Measurements from ENCODE around the gene TAMM41. TPM values are rescaled to one million over a fixed set of nuclear protein-coding genes. Genes with fewer than 3 reads are reported as not detected.

Gene TAMM41
- total and polyA plus RNA-seq, 9 donors = 9.7 to 14.9 (median 11.3) TPM

Other genes with a start within 250 kb of the TAMM41 start
- 43.1 TPM for gene VGLL4, start 203.0 kb downstream of the TAMM41 start, total RNA-seq
- gene VGLL4, start 203.0 kb downstream of the TAMM41 start, polyA plus RNA-seq (ENCODE audit: insufficient read depth in 1 of 8, insufficient read length in 8 of 8, low replicate concordance in 1 of 8) = 10 to 100 TPM; 36.7 to 58.4 (median 50.4) TPM
- gene SYN2, start 157.5 kb upstream of the TAMM41 start, total RNA-seq = 0.40 TPM
- gene SYN2, start 157.5 kb upstream of the TAMM41 start, polyA plus RNA-seq (ENCODE audit: insufficient read depth in 1 of 8, insufficient read length in 8 of 8, low replicate concordance in 1 of 8) = 1 to 10 TPM in 4 of 8 donors, under 1 TPM in 4; 0.39 to 1.7 (median 1.00) TPM